ENCODE results near the gene EFHC2.

DNA sequence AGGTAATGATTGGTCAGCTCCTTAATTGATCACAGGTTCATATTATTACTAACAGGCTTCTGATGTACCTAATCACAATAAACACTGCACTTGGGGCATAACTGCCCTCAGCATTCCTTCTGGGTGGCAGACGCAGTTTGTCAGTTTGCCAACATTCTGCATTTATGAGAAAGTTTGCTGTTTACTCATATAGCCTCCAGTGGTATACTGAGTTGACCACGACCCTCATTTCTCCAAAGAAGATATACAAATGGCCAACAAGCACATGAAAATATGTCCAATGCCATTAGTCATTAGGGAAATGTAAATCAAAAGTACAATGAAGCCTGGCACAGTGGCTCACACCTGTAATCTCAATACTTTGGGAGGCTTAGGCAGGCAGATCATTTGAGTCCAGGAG lies 26.3 kb downstream of the EFHC2 start:
- TF ChIP-seq ZNF274 (IDR thresholded peaks at IDR 0.05; ENCODE audit: low read depth, low read length) (no peak), YY1 (IDR thresholded peaks at IDR 0.05; ENCODE audit: insufficient read depth, insufficient read length) (no peak), SUZ12 (IDR thresholded peaks at IDR 0.05; ENCODE audit: extremely low read depth, insufficient read depth, insufficient read length) (no peak)
